Activated CD8-positive, alpha-beta memory T cell treated with anti-CD3 and anti-CD28 coated beads for 48 hours (primary cell): Measurements from ENCODE around the gene MYL3.

Experiments
- DNase-seq, 3 experiments: peaks; one replicate each; pipeline ENCODE4 v3.0.0-alpha.2; 2020; ENCODE audit warnings: low read depth in 2 of 3, low spot score in 2 of 3

MYL3 gene

DNA sequence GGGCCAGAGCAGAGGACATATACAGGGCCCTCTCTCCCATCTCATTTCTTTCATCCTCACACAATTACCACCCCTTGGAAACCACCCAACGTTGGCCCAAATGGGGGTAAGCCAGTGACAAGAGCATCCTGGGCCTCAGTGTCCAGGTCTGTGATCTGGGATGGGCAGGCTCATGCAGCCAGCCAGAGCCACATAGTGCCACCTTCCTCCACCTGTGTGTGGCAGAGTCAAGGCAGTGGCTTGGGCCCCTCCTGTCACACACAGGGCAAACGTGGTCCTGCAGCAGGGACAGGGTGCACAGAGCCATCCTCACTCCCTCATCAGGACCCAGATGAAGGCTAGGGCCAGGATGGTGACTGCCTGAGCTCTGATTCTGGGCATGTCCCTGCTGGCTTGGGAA, 2.3 kb upstream of the MYL3 start:
- no peak for DNase-seq

DNA sequence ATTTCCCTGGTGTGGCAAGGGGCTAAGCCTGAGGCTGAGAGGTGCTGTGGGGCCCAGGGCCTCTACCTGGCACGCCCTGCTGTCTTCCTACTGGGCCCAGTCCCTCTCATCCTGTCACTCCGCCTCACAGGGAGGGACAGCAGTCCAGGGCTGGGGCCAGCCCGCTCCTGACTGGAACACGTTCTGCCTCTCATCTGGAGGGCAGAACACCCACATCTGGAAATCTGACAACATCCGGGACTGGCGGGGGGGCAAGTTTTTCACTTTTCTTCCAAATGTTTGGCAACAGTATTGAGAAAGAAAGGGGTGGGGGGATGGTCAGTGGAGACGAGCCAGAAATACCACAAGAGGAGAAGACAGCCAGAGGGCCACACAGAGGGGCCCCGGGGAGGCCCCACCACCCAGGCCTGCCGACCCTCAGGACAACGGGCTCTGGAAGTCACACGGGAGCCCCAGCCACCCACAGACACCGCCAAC, 1.8 kb upstream of the MYL3 start:
- no peak for DNase-seq

DNA sequence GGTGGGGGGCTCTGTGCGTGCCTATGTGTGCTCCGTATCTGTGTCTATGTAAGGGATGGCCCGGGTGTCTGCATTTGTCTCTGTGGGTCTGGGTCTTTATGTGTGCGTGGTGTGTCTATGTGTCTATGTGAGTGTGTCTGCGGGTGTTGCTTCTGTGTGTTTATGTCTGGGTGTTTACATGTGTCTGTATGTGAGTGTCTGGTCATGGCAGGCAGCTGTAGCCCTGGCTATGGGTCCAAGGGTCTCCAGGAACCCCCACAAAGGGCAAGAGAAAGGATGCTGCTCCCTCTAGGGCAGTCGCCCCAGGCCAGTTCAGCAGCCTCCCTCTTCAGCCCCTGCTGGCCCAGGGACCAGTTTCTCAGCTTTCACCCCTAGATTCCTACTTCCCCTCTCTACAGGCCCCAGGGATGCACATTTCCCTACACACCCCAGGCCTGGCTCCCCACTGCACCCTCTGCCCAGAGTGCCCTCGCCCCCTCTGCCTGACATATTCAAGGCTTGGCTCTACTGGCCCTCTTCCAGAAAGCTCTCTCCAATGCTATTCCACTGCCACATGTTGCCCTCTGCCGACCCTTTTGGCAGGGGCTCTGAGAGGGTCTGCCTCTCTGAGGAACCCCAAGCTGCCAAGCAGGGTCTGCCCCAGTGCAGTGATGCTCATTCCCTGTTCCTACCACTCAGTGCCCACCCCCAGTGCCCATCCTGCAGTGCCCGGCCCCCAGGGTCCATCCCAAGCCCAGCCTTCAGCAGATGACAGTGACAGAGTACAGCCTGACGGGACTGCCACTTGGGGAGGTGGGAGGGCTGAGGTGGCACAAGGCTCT, 1.0 kb upstream of the MYL3 start:
- DNase-seq, result no peak

DNA sequence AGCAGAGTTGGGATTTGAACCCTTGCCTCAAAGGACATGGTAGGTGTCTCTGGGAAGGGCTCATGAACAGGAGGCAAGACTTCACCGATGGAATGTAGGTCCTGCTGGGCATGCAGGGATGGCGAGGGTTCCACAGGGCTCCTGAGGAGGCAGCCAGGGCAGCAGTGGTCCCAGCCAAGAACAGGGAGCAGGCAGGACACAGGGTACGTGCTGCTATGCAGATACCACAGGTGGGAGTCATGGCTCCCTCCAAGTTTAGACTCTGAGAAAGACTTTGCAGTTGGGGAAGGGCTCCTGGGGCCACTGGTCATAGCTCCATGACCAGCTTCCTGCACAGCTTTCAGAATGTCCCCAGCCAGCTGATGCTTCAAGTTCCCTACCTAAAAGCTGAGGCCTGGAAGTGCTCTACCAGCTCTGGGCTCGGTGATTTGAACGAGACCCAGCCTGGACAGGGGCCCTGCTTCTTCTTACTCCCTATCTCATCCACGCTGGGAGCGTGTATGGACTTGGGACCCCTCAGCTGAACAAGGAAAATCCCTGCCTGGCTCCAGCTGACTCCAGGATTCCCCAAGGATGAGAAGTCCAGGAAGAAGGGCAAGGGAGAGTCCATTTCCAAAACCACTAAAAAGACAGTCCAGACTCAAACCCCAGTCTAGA, 747 bp downstream of the MYL3 start:
- DNase-seq, result no peak

DNA sequence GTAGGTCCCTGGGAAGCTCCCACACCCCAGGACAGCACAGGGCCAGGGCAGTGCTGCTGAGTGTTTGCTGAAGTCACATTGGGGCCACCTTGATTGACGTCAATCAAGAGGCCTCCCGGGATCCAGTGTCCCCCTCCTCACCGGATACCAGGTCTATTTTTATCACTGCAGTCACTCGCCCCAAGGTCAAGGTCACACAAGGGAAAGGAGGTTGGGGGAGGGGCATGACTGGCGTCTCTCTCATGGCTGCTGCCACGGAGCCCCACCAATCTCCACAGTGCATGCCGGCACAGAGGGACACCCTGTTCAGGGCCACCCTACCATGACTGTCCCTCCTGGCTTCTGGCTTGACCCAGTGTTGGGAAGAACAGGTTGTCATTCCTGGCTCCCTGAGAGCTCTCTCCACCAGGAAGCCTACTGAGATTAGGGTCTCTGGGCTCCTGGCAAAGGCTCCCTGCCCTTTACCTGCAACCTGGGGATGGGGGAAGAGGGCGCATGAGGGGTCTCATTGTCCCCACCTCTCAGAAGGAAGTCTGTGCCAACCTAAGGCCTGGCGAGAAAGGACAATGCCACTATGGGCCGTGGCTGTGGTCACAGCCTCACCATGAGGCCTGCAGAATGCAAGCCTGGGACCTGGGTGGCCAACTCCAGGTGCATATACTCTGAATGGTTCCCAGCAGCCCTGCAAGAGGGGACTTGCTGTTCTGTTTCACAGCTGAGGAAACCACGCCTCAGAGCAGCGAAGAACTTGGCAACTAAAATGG, 1.5 kb downstream of the MYL3 start:
- DNase-seq, result no peak

DNA sequence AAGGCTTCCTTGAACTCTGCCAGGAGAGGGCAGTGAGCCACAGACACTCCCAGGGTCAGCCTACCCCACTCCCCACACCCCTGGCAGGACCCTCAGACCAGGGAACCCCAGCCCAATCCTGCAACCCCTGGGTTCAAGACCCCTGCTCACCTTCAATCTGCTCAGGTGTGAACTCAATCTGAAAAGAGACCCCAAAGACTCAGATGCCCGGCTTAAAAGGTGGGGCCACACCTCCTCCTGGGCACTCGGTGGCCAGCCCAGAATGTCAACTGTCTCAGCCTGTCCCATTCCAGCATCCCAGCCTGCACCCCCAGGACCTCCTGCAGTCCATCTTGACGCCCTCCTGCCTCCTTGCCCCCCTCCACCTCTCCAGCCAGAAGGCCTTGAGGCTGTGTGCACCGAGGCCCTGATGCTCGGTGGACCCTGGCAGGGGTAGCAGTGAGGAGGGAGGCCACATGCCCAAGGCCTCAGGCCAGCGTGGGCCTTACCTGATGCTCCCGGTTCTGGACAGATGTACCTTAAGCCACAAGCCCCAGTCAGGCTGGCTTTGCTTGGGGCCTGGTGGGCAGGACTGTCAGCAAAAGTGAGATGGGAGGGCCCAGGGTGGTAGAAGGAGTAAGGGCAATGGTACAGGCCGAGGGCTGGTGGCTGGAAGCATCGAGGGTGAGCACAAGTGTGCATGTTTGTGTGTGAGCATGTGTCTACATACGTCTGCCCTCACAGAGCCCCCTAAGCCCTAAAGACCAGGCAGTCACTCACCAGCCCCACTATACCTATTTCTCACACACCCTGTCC, 2.2 kb downstream of the MYL3 start:
- no peak for DNase-seq

DNA sequence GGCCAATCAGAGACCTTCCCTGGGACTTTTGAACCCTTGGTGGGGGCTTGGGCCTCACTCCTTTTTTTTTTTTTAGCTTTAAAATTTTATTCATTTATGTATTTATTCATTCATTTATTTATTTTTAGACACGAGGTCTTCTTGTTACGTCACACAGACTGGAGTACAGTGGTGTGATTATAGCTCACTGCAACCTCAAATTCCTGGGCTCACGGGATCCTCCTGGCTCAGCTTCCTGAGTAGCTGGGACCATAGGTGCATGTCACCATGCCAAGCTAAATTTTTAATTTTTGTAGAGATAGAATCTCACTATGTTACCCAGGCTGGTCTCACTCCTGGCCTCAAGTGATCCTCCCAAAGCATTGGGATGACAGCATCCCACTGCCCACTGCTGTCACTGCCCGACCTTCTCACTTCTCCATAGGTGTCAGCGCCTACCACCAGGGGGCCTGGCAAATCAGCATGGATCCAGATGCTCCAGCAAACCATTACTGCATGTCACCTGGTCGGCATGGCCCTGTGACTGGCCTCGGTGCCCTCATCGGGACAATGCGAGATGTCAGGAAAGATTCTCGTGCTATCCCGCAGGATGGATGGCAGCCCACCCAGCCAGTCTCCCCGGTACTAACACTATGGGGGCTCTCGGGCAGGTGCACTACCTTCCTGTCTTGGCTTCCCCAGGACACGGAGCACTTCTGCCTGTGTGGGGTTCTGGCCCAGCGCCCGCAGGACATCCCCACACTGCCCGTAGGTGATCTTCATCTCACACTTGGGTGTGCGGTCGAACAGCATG, 3.0 kb downstream of the MYL3 start:
- DNase-seq, result no peak

DNA sequence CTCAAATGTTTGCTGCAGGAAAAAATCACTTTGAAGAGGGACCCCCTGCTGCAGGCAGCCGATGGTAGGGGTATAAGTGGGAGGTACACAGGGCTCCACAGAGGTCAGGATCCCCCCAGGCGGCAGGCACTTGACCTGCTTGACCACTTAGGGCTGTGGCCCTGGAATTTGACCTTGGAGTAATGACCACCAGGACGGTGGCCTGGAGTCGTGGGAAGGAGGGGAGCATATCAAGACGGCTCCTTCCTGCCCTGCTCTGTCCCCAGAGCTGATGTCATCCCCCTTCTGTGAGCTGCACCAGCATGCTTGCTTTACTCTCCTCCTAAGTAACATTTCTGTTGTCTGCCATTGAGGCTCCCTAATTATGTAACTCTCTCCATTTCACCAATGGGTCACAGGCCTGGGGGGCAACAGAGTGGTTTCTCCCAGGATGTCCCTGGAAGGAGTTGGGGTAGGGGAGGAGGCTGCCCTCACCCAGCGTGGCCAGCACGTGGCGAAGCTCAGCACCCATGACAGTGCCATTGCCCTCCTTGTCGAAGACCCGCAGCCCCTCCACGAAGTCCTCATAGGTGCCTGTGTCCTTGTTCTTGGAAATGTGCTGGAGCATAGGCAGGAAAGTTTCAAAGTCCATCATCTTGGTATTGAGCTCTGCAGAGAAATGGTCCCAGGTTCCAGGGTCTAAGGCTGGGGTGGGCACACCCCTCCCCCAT, 4.1 kb downstream of the MYL3 start:
- no peak for DNase-seq

DNA sequence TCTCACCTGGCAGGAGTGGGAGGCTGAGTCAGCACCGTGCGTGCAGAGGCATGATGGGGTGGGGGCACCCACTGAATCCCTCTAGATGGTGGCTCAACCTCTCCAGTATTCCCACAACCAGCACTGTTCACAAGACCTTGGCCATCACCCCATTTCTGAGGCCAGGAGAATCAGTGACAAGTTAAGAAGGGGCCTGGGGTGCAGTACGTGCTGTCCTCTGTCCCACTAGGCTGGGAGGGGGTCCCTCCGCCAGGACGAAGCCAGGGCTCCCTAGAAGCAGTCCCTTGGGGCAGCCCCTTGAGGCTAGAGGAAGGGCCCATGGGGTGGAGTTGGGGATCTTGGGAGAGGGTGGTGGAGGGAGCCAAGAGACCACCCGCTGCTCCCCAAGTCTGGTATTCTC, 4.8 kb downstream of the MYL3 start:
- DNase-seq, result no peak

DNA sequence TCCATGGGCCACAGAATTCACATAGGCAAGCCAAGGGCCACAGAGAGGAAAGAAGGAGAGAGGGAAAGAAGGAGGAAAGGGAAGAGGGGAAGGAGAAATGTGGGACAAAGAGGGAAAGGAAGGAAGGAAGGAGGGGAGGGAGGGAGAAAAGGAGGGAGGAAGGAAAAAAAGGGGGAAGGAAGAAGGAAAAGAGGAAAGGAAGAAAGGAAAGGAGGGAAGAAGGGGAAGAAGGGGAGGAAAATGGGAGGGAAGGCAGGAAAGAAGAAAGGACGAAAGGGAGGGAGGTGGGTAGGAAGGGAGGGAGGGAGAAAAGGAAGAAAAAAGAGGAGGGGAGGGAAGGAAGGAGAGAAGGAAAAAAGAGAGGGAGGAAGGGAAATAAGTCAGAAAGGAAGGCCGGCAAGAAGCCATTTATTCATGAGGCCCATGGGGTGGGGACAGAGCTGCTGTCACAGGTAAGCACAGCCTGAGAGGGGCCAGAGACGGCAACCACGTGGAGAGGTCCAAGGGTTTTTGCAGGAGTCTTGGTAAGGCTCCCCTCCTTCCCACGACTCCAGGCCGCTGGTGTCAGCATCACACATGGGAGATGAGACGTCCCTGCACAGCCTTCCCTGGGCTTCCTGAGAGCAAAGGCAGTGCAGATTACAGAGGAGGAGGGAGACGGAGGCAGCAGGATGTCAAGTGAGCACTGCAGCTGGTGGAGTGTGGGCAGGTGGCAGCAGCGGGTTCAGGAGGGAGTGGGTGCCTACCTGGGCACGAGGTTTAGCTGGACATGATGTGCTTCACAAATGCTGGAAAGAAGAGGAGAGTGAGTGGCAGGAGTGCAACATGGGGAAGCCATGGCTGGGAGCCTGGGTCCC, 5.5 kb downstream of the MYL3 start:
- no peak for DNase-seq

DNA sequence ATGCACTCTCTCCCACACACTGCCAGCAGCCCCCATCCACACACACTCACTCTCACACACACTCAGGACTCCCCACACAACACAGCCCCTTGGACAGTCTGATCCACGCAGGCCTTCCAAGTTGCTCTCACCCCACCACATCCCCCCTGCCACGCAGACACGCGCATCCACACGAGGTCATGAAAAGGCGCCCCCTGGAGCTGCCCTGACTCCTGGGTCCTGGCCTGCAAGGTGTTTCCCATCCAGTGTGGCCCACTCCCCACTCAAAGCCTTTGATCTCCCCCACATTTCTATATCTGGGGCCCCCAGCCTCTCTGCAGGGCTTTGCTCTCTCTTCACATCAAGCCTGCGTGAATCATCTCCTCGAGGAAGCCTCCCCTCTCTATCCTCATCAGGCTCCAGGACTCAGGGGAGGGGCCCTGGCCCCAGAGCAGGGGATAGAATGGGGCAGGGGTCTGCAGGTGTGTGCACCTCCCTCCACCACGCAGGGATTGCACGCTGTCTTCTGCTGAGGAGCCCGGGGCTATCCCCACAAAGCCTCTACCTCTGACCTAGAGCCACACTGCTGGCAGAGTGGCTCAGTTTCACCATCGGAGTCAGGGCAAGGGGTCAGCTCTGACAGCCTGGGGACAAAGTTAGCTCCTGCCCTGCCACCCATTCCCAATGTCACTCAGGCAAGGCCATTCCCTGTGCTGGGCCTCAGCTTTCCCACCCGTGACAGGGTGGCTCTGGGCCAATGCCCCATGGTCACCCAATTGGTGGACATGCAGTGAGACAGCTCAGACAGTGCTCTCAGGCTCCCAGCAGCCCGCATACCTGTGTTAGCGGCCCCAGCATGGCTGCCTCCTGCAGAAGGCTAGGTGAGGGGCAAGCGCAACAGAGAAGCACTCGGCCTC, 6.4 kb downstream of the MYL3 start:
- no peak for DNase-seq

DNA sequence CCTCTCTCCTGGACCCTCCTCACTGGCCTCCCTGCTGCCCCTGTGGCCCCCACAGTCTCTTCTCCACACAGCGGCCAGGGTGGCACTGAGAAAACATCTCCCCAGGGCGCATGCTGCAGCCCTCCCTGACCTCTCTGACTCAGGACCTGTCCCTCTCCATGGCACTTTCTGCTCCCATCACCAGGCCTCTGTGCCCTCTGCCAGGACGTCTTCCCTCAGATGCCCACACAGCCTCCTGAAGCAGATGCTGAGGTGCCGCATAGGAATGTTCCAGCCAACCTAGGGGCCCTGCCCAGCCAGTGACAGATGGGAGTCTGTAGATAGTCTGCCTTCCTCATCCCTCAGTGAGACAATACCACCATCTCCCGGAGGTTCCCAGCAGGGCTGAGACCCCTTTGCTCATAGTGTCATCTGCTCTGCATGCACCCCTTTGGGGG, 8.7 kb downstream of the MYL3 start:
- DNase-seq, result no peak

DNA sequence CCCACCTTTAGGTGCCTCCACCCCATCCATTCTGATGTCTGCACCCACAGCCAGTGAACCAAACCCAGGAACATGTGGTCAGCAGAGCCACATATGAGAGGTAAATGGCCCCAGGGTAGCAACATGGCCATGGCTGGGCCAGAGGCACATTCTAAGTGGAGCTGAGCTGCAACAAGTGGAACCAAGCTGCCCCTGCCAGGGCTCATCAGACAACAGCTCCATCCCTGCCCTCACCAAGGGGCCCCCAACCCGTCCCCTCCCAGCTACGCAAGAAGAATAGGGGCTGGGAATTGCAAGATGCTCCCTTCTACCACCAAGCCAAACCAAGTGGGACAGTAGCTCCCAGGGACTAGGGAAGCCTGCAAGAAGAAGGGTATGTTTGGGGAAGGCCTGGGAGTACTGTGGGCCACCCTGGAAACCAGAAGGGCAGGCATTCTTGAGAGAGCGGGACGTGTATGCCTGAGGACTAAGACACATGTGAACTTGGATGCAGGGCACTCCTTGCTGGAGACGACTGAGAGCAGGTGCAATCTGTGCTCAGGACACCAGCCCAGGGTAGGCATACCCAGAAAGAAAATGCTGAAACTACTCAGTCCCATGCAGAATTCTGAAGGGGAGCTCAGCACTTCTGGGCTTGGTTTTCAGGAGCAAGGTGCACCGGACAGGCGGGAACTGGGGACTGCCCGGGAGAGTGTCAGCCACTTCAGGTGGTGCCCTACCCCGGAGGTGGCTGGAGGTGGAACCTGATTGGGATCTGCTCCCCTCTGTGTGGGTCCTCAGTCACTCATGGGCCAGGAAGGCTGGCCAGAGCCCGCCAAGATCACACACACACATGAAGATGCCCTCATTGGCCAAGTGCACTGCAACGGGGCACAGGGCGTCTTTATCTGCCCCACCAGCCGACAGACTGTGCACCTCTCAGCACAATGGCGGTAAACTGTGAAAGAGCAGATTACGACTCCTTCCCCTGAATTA, 9.5 kb downstream of the MYL3 start:
- no peak for DNase-seq

DNA sequence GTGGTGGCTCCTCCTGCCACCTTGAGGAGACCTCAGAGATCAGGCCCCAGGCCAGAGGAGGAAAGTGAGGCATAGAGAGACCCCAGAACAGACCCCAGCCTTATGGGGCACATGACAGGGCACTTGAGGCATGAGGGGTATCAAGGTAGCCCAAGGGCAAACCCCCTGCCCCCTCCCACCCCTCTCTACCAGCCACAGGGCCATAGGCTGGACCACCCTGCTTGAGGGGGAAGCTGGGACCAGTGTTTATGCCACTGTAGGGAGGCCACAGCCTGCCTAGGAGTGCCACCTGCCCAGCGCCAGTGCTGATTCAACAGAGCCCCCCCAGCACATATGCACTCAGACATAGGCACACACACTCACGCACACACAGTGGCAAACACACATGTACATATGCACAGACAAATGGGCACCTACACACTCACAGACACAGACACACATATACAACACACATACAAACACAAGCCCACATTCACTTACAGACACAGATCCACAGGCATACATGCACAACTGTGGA, 10.3 kb downstream of the MYL3 start:
- DNase-seq, result no peak

DNA sequence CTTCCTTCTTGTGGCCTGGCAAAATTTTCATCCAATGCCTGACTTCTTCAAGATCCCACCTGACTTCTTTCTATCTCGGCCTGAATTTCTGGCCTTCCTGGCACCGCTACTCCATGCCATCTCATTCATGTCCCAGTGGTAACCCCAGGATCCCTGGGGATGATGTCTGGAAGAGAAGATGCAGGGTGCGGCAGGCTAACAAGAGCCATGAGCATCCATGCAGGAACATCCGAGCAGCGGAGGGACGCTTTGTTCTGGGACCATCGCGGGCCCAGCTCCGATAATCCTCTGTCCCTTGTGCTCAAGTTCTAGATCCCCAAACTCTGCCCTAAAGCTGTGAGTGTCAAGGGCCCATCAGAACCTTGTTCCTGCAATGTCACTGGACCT, 10.9 kb downstream of the MYL3 start:
- DNase-seq, result no peak
